ENCODE results near the gene NEK6. TPM values are rescaled to one million over a fixed set of nuclear protein-coding genes. Genes with fewer than 3 reads are reported as not detected.

Gene NEK6
- total RNA-seq, 1 experiment from 2014 or later, result 17.6 TPM

DNA sequence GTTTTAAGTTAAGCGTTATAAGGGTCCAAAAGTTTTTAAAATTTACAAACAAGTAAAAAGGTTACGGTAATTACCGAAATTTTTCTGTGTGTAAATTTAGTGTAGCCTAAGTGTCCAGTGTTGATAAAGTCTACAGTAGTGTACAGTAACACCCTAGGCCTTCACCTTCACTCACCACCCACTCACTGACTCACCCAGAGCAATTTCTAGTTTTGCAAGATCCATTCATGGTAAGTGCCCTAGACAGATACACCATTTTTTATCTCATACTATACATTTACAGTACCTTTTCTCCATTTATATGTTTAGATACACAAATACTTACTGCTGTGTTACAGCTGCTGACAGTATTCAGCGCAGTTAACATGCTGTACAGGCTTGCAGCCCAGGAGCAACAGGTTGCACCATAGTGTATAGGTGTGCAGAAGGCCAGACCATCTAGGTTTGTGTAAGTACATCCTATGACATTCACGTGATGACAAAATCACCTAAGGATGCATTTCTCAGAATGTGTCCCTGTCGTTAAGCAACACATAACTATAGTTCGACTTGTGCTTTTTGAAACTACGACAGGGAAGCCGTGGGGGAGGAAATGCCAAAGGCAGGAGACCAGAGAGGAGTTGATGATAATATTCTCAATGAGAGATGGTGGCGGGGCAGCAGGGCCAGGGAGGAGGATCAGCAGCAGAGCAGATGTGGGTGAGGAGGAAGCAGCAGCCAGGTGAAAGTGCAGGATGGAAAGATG is 108.9 kb downstream of the NEK6 start:
- H3K36me3 ChIP-seq (replicated peaks; ENCODE audit: control insufficient read depth, insufficient read depth, low read length), result peaks cover 2% of the 10 kb centered on the region
- no peaks in the 10 kb centered on the region for H3K27me3 ChIP-seq (ENCODE audit: control insufficient read depth, insufficient read depth, low read length)
- no peak for DNase-seq
- no peak overlapping the region for H3K4me3 ChIP-seq (ENCODE audit: insufficient read depth, low read depth, low read length)

DNA sequence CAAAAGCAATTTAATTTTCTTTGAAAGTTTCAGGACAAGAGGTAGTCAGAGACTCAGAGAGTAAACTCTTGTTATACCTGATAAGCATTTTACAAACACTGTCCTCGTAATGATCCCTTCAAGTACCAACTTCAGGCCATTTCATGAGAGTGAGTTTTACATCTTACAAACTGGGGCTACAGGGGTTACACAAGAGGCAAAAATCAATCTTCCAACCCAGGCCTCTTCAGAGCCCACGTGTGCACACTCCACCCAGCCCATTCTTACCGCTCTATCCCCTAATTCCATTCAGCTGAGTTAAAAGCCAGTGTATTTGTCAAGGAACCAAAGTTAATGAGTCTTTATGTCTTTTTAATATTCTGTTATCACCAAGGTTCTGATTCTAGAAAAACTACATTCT is 110.9 kb downstream of the NEK6 start:
- Histone ChIP-seq H3K27me3 (ENCODE audit: control insufficient read depth, insufficient read depth, low read length) (no peaks in the 10 kb centered on the region), H3K36me3 (replicated peaks; ENCODE audit: control insufficient read depth, insufficient read depth, low read length) (no peaks in the 10 kb centered on the region), H3K4me3 (ENCODE audit: insufficient read depth, low read depth, low read length) (no peak overlapping the region)
- no peak for DNase-seq

DNA sequence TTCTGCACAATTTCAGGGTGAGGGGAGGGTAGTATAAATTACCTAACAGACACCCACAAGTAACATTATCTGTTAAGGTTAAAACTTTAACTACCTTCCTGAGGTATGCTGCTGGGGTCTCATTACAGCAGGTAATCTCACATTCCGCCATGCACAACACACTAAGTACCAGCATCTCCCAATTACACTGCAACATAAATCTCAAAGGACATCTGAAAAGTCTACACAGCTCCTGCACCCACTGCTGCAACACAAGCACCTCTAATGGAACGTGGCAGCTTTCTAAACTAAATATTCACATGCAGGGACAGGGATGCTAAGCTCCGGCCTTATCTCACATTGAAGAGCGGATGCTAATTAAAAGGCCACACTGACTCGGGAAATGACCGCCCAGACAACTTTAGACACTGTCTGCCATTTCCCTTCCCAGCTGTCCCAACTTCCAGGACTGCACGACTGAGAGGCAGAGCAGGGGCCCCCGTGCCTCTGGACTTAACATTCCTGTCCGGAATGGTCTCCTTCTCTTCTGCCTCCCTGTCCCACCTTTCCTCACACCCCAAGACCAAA is 111.6 kb downstream of the NEK6 start:
- Histone ChIP-seq H3K36me3 (replicated peaks; ENCODE audit: control insufficient read depth, insufficient read depth, low read length) (no peaks in the 10 kb centered on the region), H3K27me3 (ENCODE audit: control insufficient read depth, insufficient read depth, low read length) (no peaks in the 10 kb centered on the region), H3K4me3 (ENCODE audit: insufficient read depth, low read depth, low read length) (no peak overlapping the region)
- no peak for DNase-seq

DNA sequence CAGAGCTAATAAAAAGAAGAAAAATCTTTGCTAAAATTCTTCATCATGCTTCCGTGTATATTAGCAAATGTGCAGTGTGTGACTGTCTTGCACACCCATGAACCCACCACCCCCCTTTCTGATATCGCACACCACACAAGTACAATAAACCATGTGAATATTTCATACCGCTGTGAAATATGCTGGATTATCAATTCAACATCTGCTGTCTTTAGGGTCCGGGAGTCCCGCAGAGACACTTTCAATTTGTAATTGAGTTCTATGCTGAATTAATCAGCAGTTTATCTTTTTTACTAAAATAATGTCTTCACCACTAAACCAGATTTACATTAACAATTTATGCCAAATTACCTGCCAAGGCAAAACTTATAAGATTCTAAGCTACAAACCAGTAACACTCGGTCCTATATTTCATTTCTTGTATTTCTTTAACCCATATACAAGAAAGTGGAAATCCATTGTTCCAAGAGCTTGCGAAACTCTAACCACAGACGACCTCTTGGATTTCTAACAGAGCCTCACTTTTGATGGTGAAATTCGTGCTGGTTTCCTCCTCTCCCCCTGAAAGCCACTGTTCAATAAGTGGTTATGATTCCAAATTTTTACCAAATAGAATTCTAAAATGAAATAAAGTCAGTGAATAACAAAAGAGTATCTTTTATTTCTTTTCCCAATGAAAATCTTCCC is 113.3 kb downstream of the NEK6 start:
- Histone ChIP-seq H3K36me3 (replicated peaks; ENCODE audit: control insufficient read depth, insufficient read depth, low read length) (no peaks in the 10 kb centered on the region; the same call in 1 of the 2 replicates), H3K27me3 (ENCODE audit: control insufficient read depth, insufficient read depth, low read length) (no peaks in the 10 kb centered on the region), H3K4me3 (ENCODE audit: insufficient read depth, low read depth, low read length) (no peak overlapping the region)
- DNase-seq, result no peak

DNA sequence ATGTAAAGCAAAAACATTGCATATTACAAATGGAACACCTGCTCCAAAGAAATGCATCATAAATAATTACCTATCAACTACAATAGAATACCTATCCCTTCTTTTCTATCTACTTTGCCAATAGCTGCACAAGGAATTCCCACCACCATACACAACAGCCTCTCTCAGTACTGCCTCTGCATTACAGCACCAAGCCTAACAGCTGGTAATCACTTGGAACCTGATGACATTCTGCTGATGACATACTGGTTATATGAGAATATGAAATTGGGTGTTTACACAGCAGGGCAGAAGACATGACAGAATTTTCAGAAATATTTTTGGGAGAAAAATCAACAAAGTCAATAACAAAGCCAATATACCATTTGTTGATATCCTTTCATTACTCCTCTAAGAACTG is 114.3 kb downstream of the NEK6 start:
- no peaks in the 10 kb centered on the region; the same call in 1 of the 2 replicates for H3K36me3 ChIP-seq (replicated peaks; ENCODE audit: control insufficient read depth, insufficient read depth, low read length)
- H3K27me3 ChIP-seq (ENCODE audit: control insufficient read depth, insufficient read depth, low read length), result no peaks in the 10 kb centered on the region
- no peak overlapping the region for H3K4me3 ChIP-seq (ENCODE audit: insufficient read depth, low read depth, low read length)
- no peak for DNase-seq

DNA sequence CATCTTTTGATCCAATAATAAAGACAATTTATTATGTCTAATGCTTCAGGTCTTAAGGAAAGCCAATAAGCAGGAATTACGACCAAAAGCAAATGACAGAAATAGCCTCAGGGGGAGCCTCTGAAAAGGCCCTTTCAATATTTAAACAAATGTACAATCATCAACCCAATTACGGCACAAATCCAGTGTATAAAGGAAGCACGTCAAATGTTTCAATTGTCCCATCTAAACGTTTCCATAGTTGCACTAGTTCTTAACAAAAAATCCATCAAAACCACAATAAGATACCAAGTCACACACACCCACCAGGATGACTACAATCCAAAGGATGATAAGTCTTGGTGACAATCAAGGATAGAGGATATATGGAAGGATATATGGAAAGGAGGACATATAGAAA is 115.6 kb downstream of the NEK6 start:
- H3K36me3 ChIP-seq (replicated peaks; ENCODE audit: control insufficient read depth, insufficient read depth, low read length), result no peaks in the 10 kb centered on the region; the same call in 1 of the 2 replicates
- DNase-seq, result no peak
- H3K27me3 ChIP-seq (ENCODE audit: control insufficient read depth, insufficient read depth, low read length), result no peaks in the 10 kb centered on the region
- no peak overlapping the region for H3K4me3 ChIP-seq (ENCODE audit: insufficient read depth, low read depth, low read length)

DNA sequence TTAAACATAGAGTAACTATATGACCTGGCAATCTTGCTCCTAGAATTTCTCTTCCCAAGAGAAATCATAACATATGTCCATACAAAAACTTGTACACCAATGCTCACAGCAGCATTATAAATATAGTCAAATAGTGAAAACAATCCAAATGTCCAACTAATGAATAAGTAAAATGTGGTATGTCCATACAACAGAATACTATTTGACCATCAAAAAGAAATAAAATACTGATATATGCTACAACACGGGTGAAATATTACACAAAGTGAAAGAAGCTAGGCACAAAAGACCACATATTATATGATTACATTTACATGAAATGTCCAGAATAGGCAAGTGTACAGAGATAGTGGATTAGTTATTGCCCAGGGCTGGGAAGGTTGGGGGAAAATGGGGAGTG is 116.1 kb downstream of the NEK6 start:
- Histone ChIP-seq H3K36me3 (replicated peaks; ENCODE audit: control insufficient read depth, insufficient read depth, low read length) (no peaks in the 10 kb centered on the region; the same call in 1 of the 2 replicates), H3K4me3 (ENCODE audit: insufficient read depth, low read depth, low read length) (no peak overlapping the region), H3K27me3 (ENCODE audit: control insufficient read depth, insufficient read depth, low read length) (no peaks in the 10 kb centered on the region)
- no peak for DNase-seq

DNA sequence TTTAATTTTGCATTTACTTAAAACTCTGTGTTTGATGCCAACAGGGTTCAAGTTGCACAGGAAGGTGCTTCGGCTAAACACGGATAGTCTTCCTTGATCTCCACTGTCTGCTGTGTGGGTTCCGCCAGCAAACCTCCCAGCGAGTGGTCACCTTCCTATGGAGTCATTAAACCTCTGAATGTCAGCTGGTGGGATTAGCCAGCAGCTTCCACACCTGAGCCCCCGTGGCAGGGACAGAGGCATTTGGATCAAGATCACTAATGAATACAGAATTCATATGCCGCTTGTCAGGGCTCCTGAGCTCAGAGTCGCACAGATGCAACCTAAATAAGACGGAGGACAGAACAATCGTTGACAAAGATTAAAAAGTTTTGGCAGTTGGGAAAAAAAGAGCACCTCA is 118.0 kb downstream of the NEK6 start:
- Histone ChIP-seq H3K36me3 (replicated peaks; ENCODE audit: control insufficient read depth, insufficient read depth, low read length) (peaks cover 2% of the 10 kb centered on the region), H3K4me3 (ENCODE audit: insufficient read depth, low read depth, low read length) (no peak overlapping the region), H3K27me3 (ENCODE audit: control insufficient read depth, insufficient read depth, low read length) (no peaks in the 10 kb centered on the region)
- no peak for DNase-seq

DNA sequence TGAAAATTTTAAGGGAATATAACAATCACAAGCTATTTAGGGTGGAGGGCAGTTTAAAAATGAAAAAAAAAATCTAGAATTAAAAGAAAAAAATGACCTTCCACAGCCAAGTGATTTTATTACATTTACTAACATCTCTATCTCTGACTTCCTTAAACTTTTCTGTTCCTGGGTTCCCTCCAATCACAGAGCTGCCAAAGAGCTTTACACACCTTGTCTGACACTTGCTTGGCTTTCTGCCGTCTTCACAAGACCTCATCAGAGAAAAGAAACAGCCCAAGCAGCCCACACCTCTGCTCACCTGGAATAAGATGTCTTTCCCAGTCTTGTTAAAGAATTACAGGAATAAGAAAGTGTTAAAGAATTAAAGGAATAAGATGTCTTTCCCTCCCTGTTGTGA is 118.6 kb downstream of the NEK6 start:
- Histone ChIP-seq H3K27me3 (ENCODE audit: control insufficient read depth, insufficient read depth, low read length) (no peaks in the 10 kb centered on the region), H3K36me3 (replicated peaks; ENCODE audit: control insufficient read depth, insufficient read depth, low read length) (peaks cover 2% of the 10 kb centered on the region), H3K4me3 (ENCODE audit: insufficient read depth, low read depth, low read length) (no peak overlapping the region)
- DNase-seq, result no peak

DNA sequence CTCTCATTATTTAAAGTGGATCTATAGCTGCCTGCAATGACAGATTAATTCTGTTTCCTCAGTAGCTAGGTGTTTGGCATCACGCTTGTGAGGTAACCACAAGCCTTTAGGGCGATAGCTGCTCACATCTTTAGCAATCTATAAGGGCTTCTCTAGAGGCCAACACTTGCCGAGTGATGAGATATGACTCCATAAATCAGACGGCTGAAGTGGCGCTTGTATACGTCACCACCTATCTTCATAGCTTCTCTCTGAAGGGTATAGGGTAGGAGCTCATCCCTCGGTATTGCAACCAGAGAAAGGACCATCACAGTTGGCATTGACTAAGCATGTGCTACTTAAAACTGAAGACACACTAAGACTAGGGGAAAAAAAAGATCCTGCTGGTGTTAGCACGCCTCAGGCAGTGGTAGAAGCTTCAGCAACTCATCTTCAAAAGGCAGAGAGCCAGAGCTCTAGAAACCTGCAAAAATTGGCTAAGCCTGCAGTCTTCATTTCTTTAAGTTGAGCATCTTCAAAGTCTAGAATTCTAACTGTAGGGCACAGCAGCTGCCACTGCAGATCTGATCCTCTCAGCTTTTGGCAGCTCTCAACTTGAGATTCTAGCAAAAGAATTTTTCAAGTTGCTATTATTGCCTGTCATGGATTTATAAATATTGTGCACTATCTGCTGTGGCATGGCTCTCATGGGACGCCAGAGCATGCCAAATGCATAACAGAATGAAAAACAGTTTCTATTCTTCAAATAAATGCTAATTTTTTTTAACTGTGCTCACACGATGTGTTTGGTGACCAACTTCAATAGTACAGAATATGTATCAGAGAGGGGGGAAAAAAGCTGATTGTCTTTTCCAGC is 120.0 kb downstream of the NEK6 start:
- Histone ChIP-seq H3K27me3 (ENCODE audit: control insufficient read depth, insufficient read depth, low read length) (no peaks in the 10 kb centered on the region), H3K36me3 (replicated peaks; ENCODE audit: control insufficient read depth, insufficient read depth, low read length) (peaks cover 2% of the 10 kb centered on the region), H3K4me3 (ENCODE audit: insufficient read depth, low read depth, low read length) (no peak overlapping the region)
- DNase-seq, result no peak

DNA sequence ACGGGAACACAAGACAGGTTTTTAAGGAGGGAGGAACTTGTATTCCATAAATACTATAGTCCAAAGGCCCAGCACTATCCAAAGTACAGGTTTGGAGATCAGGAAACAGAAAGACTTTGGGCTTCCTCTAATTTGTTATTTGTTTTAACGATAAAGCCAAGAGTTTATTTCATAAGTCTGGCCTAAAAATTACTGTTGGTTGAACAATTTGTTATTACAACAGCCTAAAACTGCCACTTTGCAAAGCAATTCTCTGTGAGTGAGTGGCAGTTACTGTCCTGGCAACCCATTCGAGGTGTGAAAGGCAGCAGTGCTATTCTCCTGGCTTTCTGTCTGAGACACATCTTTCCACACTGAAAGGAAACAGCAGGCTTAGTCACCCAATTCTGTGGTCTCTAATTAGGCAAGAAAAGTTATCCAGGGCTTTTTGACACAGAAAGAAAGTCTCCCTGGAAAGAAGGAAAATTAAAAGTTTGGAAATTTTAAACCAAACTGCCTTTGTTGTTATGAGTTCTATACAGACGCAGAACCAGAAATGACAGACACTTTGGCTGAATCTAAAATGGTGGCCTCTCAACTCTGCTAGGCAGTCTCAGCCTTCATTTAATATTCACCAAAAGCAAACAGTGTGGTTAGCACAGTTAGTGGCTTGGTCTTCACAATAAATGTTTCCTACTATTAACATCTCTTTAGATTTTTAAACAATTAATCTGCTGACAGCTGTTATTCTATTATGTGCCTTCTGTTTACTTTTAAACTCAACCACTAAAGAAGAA is 123.6 kb downstream of the NEK6 start:
- H3K36me3 ChIP-seq (replicated peaks; ENCODE audit: control insufficient read depth, insufficient read depth, low read length), result peaks cover 2% of the 10 kb centered on the region
- H3K4me3 ChIP-seq (ENCODE audit: insufficient read depth, low read depth, low read length), result no peak overlapping the region
- DNase-seq, result no peak
- no peaks in the 10 kb centered on the region for H3K27me3 ChIP-seq (ENCODE audit: control insufficient read depth, insufficient read depth, low read length)

DNA sequence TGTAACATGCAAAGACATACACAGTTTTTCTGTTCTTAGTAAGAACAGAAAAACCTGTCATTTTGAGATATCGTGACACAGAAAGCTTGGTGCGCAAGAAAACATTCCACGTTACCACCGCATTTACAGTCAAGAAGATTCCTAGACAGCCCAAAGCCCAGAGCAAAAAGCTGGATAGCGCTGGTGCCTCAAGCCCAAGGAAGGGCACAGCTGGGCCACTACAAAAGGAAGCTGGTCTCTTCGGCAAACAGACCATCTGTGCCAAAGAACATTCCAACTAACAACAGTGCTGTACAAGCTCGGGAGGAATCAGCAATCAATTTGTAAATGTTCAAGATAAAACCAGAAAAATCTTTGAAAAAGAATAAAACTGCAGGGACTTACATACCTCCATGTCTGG is 126.5 kb downstream of the NEK6 start:
- DNase-seq, result no peak
- Histone ChIP-seq H3K4me3 (ENCODE audit: insufficient read depth, low read depth, low read length) (no peak overlapping the region), H3K27me3 (ENCODE audit: control insufficient read depth, insufficient read depth, low read length) (no peaks in the 10 kb centered on the region), H3K36me3 (replicated peaks; ENCODE audit: control insufficient read depth, insufficient read depth, low read length) (peaks cover 2% of the 10 kb centered on the region)

DNA sequence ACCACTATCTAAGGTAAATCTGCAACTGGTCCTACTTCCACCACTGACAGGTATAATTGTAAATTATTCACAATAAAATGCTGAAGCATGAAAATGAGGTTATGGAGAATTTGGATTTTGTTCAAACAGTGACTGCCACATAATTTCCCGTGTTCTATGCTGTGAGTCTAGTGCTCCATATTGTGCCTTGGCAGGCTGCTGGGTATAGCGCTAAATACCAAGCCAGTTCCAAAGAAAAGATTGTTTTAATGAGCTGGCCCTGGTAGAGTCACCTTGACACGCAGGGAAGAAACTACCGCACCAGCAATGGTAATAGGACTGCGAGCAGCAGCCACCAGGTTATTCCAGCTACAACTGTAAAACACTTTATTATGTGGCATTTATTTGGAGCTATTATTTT is 127.1 kb downstream of the NEK6 start:
- no peaks in the 10 kb centered on the region for H3K27me3 ChIP-seq (ENCODE audit: control insufficient read depth, insufficient read depth, low read length)
- H3K4me3 ChIP-seq (ENCODE audit: insufficient read depth, low read depth, low read length), result no peak overlapping the region
- no peak for DNase-seq

DNA sequence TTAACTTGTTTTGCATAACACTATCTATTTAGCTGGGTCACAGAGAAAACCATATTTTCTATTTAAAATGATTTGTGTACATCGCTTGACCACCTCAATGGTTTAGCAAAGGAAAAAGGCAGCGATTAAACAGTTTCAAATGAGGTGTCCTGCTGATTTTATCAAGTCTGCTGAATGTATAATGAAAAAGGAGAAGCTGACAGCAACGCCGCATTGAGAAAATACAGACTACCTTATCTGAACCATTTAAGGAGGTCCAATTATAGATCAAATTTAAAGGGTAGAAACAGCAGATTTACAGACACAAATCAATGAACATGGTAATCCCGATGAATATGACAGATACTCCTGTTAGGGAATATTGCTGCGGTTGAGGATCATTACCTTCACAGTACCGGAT is 127.9 kb downstream of the NEK6 start:
- DNase-seq, result no peak
- Histone ChIP-seq H3K27me3 (ENCODE audit: control insufficient read depth, insufficient read depth, low read length) (no peaks in the 10 kb centered on the region), H3K36me3 (replicated peaks; ENCODE audit: control insufficient read depth, insufficient read depth, low read length) (no peaks in the 10 kb centered on the region), H3K4me3 (ENCODE audit: insufficient read depth, low read depth, low read length) (no peak overlapping the region)

More for the DNA sequence above, 127.1 kb downstream of the NEK6 start:
- H3K36me3 ChIP-seq (replicated peaks; ENCODE audit: control insufficient read depth, insufficient read depth, low read length), result peaks cover 2% of the 10 kb centered on the region

All from H7 (cell line).